Embryonic facial prominence (tissue), 1 donor: ENCODE data around the gene CCDC141.
"Not testable (repeated sequence)": the region's sequence is repeated elsewhere in the genome, so short reads cannot be mapped to it uniquely, and the experiment has no call there.

ENCODE experiments used
- DNase-seq: peaks from one replicate; pipeline ENCODE4 v3.0.0-alpha.2; 2016; ENCODE audit errors: extremely low spot score

The CCDC141 gene, protein sequence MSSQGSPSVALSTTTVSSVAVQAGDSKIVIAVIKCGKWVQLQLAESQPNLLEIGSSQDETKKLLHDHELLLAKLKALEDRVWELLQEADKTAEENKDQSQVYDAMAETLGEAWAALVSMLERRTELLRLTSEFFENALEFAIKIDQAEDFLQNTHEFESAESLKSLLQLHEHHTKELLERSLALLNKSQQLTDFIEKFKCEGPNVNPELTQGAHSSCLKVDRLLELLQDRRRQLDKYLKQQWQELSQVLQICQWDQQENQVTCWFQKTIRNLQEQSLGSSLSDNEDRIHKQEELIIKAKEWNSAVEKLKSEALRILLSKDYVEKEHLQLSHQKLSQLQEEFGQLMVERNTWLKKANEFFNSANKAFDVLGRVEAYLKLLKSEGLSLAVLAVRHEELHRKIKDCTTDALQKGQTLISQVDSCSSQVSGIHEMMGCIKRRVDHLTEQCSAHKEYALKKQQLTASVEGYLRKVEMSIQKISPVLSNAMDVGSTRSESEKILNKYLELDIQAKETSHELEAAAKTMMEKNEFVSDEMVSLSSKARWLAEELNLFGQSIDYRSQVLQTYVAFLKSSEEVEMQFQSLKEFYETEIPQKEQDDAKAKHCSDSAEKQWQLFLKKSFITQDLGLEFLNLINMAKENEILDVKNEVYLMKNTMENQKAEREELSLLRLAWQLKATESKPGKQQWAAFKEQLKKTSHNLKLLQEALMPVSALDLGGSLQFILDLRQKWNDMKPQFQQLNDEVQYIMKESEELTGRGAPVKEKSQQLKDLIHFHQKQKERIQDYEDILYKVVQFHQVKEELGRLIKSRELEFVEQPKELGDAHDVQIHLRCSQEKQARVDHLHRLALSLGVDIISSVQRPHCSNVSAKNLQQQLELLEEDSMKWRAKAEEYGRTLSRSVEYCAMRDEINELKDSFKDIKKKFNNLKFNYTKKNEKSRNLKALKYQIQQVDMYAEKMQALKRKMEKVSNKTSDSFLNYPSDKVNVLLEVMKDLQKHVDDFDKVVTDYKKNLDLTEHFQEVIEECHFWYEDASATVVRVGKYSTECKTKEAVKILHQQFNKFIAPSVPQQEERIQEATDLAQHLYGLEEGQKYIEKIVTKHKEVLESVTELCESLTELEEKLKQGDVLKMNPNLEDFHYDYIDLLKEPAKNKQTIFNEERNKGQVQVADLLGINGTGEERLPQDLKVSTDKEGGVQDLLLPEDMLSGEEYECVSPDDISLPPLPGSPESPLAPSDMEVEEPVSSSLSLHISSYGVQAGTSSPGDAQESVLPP (N-terminal part only)

DNA sequence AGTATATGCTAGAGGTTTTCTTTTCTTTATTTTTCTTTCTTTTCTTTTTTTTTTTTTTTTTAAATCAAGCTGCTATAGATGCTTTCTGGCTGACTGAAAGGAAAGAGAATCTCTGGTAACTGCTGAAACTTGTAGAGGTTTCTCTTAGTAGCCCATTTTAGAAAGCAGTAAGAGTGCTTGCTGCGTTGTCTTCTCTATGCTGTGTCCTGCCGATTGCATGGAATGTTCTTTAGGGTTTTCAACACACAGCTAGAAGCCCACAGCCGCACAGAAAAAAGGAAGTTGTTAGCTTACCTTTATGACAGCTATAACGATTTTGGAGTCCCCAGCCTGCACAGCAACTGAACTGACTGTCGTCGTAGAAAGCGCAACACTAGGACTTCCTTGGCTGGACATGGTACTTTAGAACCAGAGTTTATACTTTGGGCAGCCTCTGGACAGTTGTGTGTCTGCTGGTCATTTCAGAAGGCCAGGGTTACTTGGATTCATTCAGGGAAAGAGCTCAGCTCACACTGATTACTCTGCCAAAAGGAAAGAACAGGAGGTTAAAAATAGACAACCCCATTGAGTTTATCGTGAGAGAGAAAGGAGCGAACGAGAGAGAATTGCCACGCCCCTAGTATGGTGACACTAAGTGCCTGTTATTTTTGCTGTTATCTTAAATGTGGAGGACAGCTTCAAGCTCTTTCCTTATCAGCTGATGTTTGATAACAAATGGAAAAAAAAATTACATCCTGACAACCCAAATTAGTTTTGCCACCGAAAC is at the start of gene CCDC141:
Gene CCDC141 (minus strand): TSS at position 592 of the 766 bp plus-strand sequence. CDS start 196 bp downstream, at position 396.
- no peak for DNase-seq

DNA sequence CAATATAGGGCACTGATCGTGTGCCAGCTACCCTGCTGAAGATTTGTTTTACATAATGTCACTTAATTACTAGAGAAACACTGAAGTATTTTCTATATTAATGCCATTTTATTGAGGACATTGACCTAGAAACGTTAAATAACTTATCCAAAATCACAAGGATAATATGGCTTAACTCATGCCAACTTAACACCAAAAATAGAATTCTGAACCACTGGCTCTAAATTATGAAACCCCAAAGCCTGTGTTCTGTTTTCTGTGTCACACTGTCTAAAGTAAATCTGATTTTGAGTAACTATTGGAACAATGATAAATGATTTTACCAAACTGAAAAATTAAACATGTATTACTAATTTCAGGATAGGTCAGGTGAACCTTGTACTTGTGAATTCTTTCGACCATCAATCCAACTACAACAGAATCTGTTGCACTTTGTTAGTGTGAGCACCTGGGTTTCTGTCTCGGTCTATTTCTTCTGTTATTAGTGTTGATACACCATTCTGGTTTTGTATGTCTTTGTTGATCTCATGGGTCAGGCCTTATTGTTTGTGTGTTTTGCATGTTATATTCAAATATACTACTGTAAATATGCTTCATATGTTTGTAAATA is 48.2 kb upstream of the CCDC141 start:
- no peak for DNase-seq

DNA sequence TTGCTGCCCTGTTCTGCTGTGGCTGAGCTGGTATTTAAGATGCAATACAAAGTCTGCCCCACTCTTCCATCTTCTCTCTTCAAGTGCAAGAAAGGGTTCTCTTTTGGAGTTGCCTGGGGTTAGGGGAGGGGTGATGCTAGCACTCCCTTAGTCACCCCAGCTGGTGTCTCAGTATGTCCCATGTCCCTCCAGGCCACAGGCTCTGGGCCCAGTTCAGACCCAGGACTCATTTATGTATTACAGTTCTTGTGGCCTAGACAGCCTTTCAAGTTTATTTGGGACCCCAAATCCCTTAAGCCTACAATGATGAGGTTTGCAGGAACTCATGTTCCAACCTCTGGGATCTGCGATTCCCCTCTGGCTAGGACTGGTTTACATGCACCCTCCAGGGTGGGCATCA is 47.2 kb upstream of the CCDC141 start:
- no peak for DNase-seq

DNA sequence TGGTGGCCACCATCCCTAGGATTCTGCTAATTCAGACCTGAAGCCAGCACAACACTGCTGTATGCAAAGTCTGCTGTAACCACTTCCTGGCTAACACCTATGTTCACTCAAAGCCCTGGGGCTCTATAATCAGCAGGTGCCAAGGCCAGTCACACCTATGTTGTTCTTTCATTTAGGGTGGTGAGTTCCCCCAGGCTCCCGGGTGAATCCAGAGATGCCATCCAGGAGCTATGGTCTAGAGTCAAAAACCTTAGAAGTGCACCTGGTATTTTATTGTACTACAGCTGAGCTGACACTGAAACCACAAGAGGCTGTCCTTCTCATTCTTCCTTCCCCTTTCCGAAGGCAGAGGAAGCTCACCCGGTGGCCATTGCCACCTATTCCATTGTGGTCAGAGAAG is 46.2 kb upstream of the CCDC141 start:
- no peak for DNase-seq

DNA sequence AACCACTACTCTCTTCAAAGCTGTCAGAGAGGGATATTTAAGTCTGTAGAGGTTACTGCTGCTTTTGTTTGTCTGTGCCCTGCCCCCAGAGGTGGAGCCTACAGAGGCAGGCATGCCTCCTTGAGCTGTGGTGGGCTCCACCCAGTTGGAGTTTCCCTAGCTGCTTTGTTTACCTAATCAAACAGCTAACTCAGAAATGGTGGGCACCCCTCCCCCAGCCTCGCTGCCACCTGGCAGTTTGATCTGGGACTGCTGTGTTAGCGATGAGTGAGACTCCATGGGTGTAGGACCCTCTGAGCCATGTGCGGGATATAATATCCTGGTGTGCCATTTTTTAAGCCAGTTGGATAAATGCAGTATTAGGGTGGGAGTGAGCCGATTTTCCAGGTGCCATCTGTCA is 43.0 kb upstream of the CCDC141 start:
- DNase-seq = not testable (repeated sequence)

DNA sequence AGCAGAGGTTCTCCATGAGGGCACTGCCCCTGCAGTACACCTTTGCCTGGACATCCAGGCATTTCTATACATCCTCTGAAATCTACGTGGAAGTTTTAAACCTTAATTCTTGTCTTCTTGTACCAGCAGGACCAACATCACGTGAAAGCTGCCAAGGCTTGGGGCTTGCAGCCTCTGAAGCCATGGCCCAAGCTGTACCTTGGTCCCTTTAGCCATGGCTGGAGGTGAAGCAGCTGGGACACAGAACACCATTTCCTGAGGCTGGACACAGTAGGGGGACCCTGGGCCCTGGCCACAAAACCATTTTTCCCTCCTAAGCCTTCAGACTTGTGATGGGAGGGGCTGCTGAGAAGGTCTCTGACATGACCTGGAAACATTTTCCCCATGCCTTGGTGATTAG is 32.8 kb upstream of the CCDC141 start:
- no peak for DNase-seq

DNA sequence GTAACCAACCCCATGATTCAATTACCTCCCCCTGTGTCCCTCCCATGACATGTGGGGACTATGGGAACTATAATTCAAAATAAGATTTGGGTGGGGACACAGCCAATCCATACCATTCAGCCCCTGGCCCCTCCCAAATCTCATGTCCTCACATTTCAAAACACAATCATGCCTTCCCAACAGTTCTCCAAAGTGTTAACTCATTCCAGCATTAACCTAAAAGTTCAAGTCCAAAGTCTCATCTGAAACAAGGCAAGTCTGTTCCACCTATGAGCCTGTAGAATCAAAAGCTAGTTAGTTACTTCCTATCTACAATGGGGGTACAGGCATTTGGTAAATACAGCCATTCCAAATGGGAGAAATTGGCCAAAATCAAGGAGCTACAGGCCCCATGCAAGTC is 32.0 kb upstream of the CCDC141 start:
- no peak for DNase-seq

DNA sequence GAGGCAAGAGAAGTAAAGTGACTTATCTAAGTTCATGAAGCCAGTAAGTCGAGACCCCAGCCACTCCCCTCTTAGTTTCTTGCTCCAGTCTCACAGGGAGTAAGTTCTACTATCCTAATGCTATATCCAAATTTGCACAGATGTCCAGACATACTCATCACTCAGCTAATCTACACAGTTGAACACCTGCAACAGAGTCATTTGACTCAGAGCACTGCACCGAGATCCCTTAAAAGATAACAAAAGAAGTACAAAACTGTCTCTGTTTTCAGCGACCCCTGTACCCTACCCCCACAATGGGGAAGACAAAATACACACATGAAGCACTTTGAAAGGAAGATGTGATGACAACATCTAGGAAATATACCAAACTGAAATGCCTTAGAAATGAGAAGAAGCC is 22.6 kb upstream of the CCDC141 start:
- no peak for DNase-seq

DNA sequence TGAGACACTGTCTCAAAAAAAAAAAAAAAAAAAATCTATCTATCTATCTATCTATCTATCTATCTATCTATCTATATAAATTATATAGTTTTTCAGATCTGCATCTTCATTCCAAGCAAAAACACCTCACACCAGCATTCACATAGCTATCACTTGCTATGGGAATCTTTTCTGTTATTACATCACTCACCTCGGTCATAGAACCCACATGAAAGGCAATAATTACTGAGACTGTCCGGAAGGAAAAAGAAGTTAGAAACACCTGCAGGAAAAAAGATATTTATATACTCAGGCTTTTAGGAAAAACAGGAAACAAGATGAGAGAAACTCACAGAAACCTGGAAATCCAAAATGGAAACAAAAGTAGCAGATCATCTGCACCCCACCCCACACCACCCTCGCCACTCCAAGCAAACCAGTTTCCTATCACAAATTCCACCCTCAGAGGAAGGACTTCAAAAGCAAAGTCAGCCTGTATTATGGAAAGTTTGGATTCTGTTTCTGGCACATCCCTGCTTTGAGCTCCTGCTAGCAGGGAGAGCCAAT is 21.9 kb upstream of the CCDC141 start:
- DNase-seq = no peak

DNA sequence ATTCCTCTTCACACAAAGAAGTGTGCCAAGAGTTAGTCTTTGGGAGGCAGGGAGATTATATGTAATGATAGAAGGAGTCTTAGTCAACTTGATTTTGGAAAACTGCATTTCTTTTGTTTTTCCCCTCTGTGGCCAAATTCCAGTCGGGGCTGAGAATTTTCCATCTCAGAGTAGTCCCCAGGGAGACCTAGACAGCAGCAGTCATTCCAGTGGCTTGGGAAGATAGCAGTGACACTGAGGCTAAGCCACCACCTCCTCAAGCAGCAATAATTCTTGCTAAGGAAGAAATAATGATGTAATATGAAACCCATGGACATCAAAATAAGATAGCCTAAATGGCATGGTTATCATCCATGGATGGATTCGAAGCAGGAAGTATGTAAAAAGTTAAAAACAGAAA is 21.0 kb upstream of the CCDC141 start:
- DNase-seq = no peak

DNA sequence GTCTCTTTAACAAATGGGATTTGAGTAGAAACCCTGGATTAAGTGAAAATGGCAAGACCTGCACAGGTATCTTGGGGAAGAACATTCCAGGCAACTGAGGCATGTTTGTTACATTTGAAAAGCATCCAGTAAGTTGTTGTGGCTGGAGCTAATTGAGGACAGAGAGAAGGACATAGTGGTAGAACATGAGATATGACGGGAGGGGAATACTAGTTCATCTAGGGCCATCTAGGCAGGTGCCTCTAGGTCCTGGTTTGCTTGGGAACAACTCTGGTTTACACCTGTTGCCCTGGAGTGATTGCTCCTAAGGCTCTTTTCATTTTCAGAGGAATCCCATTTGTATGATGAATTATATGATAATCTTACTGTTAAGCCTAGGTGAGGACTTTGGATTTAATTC is 19.7 kb upstream of the CCDC141 start:
- no peak for DNase-seq

DNA sequence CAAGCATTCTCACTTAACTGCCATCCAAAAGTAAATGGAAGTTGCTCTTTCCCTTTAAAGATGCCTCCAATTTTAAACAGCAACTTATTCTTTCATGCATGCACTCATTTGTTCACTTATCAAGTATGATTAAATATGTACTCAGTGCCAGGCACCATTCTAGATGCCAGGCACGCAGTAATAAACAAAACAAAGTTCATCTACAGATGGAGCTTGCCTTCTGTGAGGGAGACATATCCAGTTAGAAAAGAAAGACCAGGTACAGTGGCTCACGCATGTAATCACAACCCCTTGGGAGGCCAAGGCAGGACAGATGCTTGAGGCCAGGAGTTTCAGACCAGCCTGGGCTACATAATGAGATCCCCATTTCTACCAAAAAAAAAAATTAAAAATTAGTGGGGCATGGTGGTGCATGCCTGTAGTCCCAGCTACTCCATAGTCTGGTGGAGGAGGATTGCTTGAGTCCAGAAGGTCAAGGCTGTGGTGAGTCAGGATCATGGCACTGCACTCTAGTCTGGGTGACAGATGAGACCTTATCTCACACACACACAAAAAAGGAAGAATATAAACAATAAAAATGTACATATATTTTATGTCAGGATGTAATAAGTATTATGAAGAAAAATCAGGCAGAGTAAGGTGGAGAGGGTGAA is 19.2 kb upstream of the CCDC141 start:
- DNase-seq = no peak

DNA sequence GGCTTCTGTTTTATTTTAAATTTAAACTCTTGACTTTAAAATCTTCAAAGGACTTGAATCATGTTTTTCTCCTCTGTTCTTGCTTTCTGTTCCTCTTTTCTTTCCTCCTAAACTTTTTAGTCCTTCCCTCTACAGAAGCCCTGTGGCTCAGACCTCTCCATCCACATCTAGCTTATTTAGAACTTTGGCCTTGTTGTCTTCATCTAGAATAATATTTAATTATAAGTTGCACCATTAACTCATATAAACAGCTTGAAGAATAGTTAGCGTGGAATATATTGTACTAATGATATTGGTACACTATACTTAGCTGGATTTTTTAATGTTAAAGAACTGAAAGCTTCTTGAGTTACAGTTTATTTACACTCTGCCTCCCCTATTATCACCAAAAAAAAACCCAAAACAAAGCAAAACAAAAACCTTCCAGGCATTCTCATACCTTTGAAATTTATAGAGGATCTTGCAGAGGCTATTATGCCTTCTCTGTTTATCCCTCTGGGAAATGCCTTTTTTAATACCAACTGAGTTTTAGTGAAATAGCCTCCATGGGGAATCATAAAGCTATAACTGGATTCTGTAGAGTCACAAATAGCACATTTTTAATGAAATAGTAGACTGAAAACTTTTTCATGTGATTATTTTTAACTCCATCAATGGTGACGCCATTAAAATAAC is 9.2 kb upstream of the CCDC141 start:
- no peak for DNase-seq

DNA sequence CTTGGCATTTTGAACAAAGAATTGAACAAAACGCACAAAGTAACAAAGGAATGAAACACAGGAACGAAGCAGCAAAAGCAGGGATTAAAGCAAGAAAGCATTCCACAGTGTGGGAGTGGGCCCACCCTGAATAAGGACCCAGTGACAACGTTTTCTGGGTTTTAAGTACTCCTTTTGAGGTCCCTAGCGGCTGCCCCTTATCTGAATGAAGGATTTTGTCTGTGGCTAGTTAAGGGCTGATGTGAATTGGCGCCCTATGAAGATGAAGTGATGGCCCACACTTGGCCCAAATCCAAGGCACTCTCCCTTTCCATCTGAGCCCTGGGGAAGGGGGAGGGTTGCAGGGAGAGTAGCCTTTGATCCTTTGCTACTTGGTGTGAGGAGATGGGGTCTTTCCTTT is 7.8 kb upstream of the CCDC141 start:
- DNase-seq = no peak

DNA sequence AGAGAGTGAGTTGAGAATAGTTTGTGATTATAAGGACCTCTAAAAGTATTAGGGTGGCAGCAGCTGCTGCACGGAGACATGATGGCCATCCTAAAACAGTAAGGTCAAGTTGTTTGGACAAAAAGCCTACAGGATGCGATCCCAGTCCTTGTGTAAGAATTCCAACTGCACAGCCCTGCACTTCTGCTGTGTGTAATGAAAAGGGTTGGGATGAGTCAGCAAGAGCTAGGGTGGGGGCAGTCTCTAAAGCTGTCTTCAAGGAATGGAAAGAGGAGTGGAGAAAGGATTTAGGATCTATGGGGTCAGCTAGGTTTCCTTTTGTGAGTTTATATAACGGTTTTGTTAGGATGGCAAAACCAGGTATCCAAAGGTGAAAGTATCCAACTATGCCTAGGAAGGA is 3.6 kb upstream of the CCDC141 start:
- DNase-seq = not testable (repeated sequence)

DNA sequence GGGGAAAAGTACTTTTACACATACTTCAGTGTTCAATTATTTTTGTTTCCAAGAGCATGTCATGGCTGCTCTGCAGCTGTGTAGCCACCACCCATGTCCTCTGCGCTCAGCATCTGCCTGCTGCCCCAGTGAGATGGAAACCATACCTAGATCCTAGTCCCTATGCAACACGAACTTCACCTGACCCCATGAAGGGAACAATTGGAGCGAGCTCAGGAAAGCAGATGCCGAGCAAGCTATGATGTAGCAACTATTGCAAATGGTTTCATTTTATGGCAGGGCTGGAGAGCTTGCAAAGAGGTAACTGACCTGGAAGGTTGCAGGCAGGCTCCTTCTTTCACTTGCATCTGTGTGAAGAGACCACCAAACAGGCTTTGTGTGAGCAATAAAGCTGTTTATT is 1.3 kb upstream of the CCDC141 start:
- no peak for DNase-seq

DNA sequence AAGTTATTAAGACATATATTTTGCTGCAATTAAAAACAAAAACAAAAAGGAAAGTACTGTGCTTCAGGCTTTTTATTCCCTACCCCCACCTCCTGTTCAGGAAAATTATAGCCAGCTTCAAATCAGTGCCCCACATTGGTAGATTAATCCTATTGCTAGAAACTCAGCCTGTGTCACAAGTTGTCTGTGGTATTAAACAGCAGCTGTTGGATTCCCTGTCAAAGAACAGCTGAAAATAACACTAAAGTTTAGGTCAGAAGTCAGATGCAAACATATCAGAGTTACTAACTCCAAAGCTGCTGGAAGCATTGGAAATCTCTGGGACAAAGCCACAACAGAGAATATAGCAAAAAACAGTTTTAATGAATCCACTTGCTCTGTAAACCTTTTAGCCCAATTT is 818 bp upstream of the CCDC141 start:
- DNase-seq = no peak

DNA sequence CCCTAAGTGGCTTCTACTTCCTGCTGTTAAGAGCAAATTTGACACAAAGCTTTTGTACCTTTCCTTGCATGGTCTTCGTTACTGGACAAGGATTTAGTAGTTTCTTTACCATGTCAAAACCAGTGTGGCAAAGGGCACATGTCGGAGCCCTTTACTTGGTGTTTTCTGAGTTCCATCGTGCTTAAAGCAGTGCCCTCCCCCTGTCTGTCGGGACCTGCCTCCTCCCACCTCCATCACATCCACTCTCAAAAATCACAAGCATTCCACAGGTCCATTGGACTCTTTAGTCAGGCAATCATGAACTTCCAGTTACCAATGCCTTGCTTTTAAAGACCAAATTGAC is 763 bp downstream of the CCDC141 start:
- DNase-seq = no peak

DNA sequence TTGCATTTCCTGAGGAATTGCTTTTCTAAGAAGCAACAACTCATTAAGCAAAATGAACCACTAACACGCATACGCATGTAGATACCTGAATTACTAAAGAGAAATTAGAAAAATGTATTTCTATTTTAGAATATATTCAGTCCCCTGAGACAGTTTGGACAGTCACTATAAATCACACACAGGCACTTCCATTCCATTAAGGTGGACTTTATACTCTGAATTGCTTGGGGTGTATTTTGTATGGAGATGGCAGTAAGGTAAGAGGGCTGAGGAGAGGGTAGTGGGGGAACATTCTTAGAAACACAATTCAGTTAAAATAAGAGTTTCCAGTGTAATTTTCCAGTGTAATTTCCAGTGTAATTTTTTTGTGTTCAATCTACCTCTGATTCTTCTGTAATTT is 1.8 kb downstream of the CCDC141 start:
- no peak for DNase-seq

DNA sequence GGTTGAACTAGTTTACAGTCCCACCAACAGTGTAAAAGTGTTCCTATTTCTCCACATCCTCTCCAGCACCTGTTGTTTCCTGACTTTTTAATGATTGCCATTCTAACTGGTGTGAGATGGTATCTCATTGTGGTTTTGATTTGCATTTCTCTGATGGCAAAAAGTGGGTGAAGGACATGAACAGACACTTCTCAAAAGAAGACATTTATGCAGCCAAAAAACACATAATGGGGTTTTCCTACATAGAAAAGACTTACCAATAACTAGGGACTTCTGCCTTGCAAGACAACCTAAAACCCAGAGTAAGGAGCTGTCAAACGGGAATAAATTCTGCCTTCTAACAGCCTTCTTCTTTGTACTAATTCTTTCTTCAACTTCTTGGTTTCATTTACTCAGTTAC is 4.3 kb downstream of the CCDC141 start:
- DNase-seq = not testable (repeated sequence)
